GM12891 (cell line): ENCODE results near the gene CDH23.

ENCODE experiments used
- POLR2A ChIP-seq: IDR thresholded peaks from 2 replicates; pipeline ENCODE4 v1.6.1; 2011; ENCODE audit warnings: low read depth, low read length, control low read depth
- POLR2AphosphoS5 ChIP-seq: IDR thresholded peaks from 2 replicates; pipeline ENCODE4 v1.6.1; 2011; ENCODE audit warnings: low read depth, low read length, control low read depth

DNA sequence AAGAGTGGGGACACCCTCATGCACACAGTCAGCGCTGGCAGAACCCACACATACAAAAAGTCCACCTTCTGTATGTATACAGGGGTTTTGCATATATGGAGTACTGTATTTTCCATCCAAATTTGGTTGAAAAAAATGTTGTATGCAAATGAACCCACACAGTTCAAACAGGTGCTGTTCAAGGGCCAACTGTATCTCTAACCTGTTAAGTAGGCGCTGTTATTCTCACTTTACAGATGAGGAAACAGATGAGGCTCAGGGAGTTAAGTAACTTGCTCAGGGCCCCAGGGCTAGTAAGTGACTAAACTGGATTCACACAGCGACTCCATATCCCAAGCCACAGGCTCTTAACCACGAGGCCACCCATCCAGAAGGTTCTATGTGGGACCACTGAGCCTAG, 252.9 kb downstream of the CDH23 start:
- TF ChIP-seq POLR2A (no peak), POLR2AphosphoS5 (no peak)
